ENCODE results near the gene TATDN2. TPM values are rescaled to one million over a fixed set of nuclear protein-coding genes. Genes with fewer than 3 reads are reported as not detected.

The TATDN2 gene
- total RNA-seq, 1 donor from 2014 or later, result 31.8 TPM

DNA sequence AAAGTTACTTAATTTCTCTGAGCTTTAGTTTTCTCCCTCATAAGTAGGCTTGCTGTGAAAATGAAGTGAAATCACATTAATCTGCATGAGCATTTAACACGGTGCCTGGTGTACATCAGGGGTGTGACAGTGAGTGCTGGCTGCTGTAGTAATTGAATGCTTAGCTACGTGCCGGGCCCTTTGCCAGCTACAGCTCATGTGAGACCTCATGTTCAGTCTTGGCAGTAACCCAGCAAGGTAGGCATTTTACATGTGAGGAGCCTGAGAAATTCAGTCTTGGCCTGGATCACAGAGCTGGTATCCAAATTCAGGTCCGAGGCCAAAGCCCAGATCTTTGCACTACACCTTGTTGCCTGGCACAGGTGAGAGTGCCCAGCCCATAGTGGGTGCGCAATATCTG lies 35.4 kb downstream of the TATDN2 start:
- no peak overlapping the region for H3K27ac Mint-ChIP-seq (ENCODE audit: unreplicated experiment)

DNA sequence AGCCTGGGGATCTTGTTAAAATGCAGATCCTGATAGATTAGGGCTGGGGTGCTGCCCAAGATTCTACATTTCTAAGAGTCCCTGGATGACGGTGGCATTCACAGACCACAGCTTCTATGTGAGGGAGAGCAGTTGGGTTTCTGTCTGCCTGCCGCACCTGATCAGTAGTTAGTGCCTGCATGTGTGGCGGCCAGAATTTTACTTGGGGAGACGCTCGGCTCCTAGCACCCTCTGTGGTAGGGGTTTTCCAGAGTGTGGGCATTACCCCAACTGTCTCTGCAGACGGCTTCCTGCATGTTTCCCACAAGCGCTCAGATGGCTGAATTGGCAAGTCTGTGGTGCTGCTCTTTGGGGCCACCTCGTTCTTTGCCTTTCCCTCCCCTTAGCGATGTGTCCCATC lies 36.2 kb downstream of the TATDN2 start:
- Mint-ChIP-seq H3K27me3 (ENCODE audit: low read depth) (no peaks in the 10 kb centered on the region), H3K9me3 (ENCODE audit: low read depth) (no peaks in the 10 kb centered on the region)

More for the DNA sequence above, 35.4 kb downstream of the TATDN2 start:
- peaks cover 19% of the 10 kb centered on the region for H3K36me3 Mint-ChIP-seq (ENCODE audit: low read depth)
- H3K4me1 Mint-ChIP-seq (ENCODE audit: low read depth), result peaks cover 29% of the 10 kb centered on the region
- no peak for DNase-seq (ENCODE audit: low spot score)
- TF ChIP-seq, protein P1, sequence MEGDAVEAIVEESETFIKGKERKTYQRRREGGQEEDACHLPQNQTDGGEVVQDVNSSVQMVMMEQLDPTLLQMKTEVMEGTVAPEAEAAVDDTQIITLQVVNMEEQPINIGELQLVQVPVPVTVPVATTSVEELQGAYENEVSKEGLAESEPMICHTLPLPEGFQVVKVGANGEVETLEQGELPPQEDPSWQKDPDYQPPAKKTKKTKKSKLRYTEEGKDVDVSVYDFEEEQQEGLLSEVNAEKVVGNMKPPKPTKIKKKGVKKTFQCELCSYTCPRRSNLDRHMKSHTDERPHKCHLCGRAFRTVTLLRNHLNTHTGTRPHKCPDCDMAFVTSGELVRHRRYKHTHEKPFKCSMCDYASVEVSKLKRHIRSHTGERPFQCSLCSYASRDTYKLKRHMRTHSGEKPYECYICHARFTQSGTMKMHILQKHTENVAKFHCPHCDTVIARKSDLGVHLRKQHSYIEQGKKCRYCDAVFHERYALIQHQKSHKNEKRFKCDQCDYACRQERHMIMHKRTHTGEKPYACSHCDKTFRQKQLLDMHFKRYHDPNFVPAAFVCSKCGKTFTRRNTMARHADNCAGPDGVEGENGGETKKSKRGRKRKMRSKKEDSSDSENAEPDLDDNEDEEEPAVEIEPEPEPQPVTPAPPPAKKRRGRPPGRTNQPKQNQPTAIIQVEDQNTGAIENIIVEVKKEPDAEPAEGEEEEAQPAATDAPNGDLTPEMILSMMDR (IDR thresholded peaks at IDR 0.05), result no peak
- no peaks in the 10 kb centered on the region for H3K9me3 Mint-ChIP-seq (ENCODE audit: low read depth)
- no peaks in the 10 kb centered on the region for H3K27me3 Mint-ChIP-seq (ENCODE audit: low read depth)
- no peak overlapping the region for H3K4me3 Mint-ChIP-seq (ENCODE audit: unreplicated experiment)

GRCh38 chr3:10285272-10286132 lies 37.2 kb downstream of the TATDN2 start:
- Mint-ChIP-seq H3K27ac (ENCODE audit: unreplicated experiment) (no peak overlapping the region), H3K4me3 (ENCODE audit: unreplicated experiment) (no peak overlapping the region)

More for the DNA sequence above, 36.2 kb downstream of the TATDN2 start:
- H3K4me3 Mint-ChIP-seq (ENCODE audit: unreplicated experiment), result no peak overlapping the region
- no peak overlapping the region for H3K27ac Mint-ChIP-seq (ENCODE audit: unreplicated experiment)
- peaks cover 24% of the 10 kb centered on the region for H3K4me1 Mint-ChIP-seq (ENCODE audit: low read depth)
- TF ChIP-seq, protein P1 (IDR thresholded peaks at IDR 0.05), result no peak
- no peak for DNase-seq (ENCODE audit: low spot score)
- peaks cover 15% of the 10 kb centered on the region for H3K36me3 Mint-ChIP-seq (ENCODE audit: low read depth)

DNA sequence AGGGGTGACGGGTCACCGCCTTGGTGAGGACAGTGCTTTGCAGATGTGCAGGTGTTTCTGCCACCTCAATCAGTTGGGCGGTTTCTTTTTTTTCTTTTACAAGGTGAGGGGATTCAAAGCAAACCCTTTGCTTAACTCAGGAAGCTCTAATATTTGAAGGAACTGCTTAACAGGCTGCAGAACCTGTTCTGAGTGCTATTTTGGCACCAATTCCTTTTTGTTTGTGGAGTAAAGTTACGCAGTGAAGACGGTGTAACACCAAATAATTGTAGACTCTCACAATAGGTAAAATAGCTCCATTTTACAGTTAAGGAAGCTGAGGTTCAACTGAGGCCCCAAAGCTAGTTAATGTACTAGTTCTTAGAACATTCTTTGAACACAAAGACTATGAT lies 37.9 kb downstream of the TATDN2 start:
- TF ChIP-seq, protein P1 (IDR thresholded peaks at IDR 0.05), result no peak
- Mint-ChIP-seq H3K4me3 (ENCODE audit: unreplicated experiment) (no peak overlapping the region), H3K4me1 (ENCODE audit: low read depth) (peaks cover 24% of the 10 kb centered on the region), H3K27me3 (ENCODE audit: low read depth) (no peaks in the 10 kb centered on the region), H3K9me3 (ENCODE audit: low read depth) (no peaks in the 10 kb centered on the region), H3K36me3 (ENCODE audit: low read depth) (peaks cover 7% of the 10 kb centered on the region), H3K27ac (ENCODE audit: unreplicated experiment) (no peak overlapping the region)
- DNase-seq (ENCODE audit: low spot score), result no peak

More at GRCh38 chr3:10285272-10286132, 37.2 kb downstream of the TATDN2 start:
- peaks cover 7% of the 10 kb centered on the region for H3K36me3 Mint-ChIP-seq (ENCODE audit: low read depth)
- no peaks in the 10 kb centered on the region for H3K9me3 Mint-ChIP-seq (ENCODE audit: low read depth)
- TF ChIP-seq, protein P1 (IDR thresholded peaks at IDR 0.05), result no peak
- peaks cover 24% of the 10 kb centered on the region for H3K4me1 Mint-ChIP-seq (ENCODE audit: low read depth)
- no peak for DNase-seq (ENCODE audit: low spot score)
- no peaks in the 10 kb centered on the region for H3K27me3 Mint-ChIP-seq (ENCODE audit: low read depth)

- H3K27me3 Mint-ChIP-seq (ENCODE audit: low read depth), result no peaks in the 10 kb centered on the region
- no peaks in the 10 kb centered on the region for H3K9me3 Mint-ChIP-seq (ENCODE audit: low read depth)
- no peak for DNase-seq (ENCODE audit: low spot score)
- H3K4me1 Mint-ChIP-seq (ENCODE audit: low read depth), result peaks cover 21% of the 10 kb centered on the region
- H3K4me3 Mint-ChIP-seq (ENCODE audit: unreplicated experiment), result no peak overlapping the region
- TF ChIP-seq, protein P1 (IDR thresholded peaks at IDR 0.05), result peak; percentile 27
- peak overlapping the region; percentile 73 for H3K27ac Mint-ChIP-seq (ENCODE audit: unreplicated experiment)
- H3K36me3 Mint-ChIP-seq (ENCODE audit: low read depth), result peaks cover 7% of the 10 kb centered on the region
Measured at GRCh38 chr3:10286596-10287295, 38.5 kb downstream of the TATDN2 start.

Data from chondrocyte (in vitro differentiated cells).